ENCODE measurements around the gene PDE7B.

The PDE7B gene

GRCh38 chr6:135906542-135906941 lies 55.0 kb downstream of the PDE7B start:
- DNase-seq (ENCODE audit: low read depth): no peak
- no peak overlapping the region for H3K4me3 ChIP-seq (ENCODE audit: low read length)
- TF ChIP-seq CTCF (conservative IDR thresholded peaks at IDR 0.05; ENCODE audit: low read depth, low read length): no peak

- H3K4me3 ChIP-seq (ENCODE audit: low read length): no peak overlapping the region
- DNase-seq (ENCODE audit: low read depth): no peak
- TF ChIP-seq CTCF (conservative IDR thresholded peaks at IDR 0.05; ENCODE audit: low read depth, low read length): peak; percentile 25
Measured at GRCh38 chr6:135906972-135907465, 55.5 kb downstream of the PDE7B start.

DNA sequence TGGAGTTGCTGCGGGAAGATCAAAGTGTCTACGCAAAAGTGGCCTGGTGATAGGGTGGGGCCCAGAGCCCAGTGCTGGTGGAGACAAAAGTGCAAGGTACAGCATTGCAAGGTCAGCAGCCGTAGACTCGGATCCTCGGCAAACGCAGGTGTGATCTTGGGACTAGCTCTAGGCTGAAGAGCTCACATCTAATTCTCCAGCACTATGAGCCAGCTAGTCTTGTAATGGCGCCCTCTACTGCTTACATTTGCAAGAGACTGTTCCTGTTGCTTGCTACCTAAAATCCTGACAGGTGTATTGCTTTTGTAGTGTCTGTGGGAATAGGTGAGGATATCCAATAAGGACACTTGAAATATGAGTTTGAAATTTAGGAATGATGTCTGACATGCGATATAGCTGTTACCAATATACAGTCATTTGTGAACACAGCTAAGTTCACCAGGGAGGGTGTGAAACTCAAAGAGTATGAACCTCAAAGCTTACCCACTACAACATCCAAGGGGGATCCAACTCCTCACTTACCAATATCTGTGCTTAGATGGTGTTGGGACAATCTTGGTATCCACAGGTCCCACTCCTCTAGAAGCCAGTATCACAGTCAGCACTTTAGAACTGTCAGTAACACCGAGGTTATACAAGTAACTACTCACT lies 58.4 kb downstream of the PDE7B start:
- H3K4me3 ChIP-seq (ENCODE audit: low read length): no peak overlapping the region
- TF ChIP-seq CTCF (conservative IDR thresholded peaks at IDR 0.05; ENCODE audit: low read depth, low read length): peak; percentile 56
- no peak for DNase-seq (ENCODE audit: low read depth)

DNA sequence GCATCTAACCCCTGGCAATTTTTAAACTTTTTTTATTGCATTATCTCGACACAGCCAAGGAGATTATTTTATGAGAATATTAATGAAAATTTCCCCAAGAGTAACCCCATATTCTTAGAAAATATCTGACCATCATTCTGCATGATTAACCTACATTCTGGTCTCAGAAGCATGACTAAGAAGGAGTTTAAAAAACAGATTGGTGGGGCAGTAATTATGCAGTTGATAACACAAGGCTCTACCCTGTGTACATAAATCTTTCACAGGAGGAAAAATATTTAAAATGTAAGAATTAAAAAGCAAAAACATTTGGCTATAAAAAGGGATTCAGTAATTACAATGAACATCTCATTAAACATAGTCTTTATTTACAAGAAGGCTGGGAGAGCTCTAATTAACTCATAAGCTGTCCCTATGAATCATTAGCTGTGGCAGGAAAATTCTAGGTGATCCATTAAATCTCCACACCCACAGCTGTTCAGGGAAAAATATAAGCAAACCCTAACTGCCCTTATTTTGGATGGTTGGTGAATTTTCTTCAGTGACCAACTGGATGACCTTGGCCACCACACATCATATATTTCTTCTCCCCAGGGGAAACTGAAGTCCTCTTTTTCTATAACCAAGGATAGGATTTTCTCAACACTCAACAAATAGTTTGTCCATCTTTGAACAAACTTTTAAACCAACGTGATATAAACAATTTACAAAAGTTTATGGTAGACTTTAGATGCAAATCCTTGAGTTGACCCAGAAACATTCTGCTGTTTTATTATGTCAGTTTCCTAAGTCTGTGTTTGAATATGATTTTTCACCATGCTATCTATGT lies 59.5 kb downstream of the PDE7B start:
- no peak for TF ChIP-seq CTCF (conservative IDR thresholded peaks at IDR 0.05; ENCODE audit: low read depth, low read length)
- no peak overlapping the region for H3K4me3 ChIP-seq (ENCODE audit: low read length)
- no peak for DNase-seq (ENCODE audit: low read depth)

GRCh38 chr6:135913785-135914184 lies 62.3 kb downstream of the PDE7B start:
- no peak for DNase-seq (ENCODE audit: low read depth)
- H3K4me3 ChIP-seq (ENCODE audit: low read length): no peak overlapping the region
- no peak for TF ChIP-seq CTCF (conservative IDR thresholded peaks at IDR 0.05; ENCODE audit: low read depth, low read length)

GRCh38 chr6:135919026-135919425 lies 67.5 kb downstream of the PDE7B start:
- H3K4me3 ChIP-seq (ENCODE audit: low read length): no peak overlapping the region
- no peak for TF ChIP-seq CTCF (conservative IDR thresholded peaks at IDR 0.05; ENCODE audit: low read depth, low read length)
- no peak for DNase-seq (ENCODE audit: low read depth)

All from retinal pigment epithelial cell (primary cell).